ENCODE data around the gene HBA2. TPM values are rescaled to one million over a fixed set of nuclear protein-coding genes. Genes with fewer than 3 reads are reported as not detected.
A peak's percentile ranks its signal among the peaks of the same experiment; 100 is the strongest.

The HBA2 gene
- total and polyA plus RNA-seq, 9 of the 15 experiments (the other 6 are each of a cell fraction or from before 2014, with no cell fraction given), result 40.4 to 853 (median 286) TPM

- TF ChIP-seq E2F4 (CRISPR knock-in tag; IDR thresholded peaks at IDR 0.05; ENCODE audit: low read depth), result no peak
- peak; percentile 95 for TF ChIP-seq ZNF146 (CRISPR knock-in tag; IDR thresholded peaks at IDR 0.05; ENCODE audit: unreplicated experiment)
- TF ChIP-seq RFX1 (IDR thresholded peaks at IDR 0.05), result no peak; the same call in 1 of the 2 replicates
These were observed 27.9 kb upstream of the HBA2 start (continued) for GRCh38 chr16:144797-145252.

- ATAC-seq (no peak), DNase-seq (ENCODE audit: extremely low read depth in 1 of 4, low spot score in 3 of 4) (no peak), FAIRE-seq (no peak)
- Histone ChIP-seq H3K36me3 (ENCODE audit: control insufficient read depth, insufficient read depth, low read length) (no peaks in the 10 kb centered on the region), H3K4me2 (ENCODE audit: insufficient read depth, low read length) (no peak overlapping the region), H3K4me3 (no peak overlapping the region), H3K27ac (ENCODE audit: extremely low read depth, low read depth, low read length) (no peak overlapping the region), H3K27me3 (ENCODE audit: control insufficient read depth in 2 of 2, insufficient read depth in 2 of 2, low read length in 2 of 2) (no peaks in the 10 kb centered on the region), H4K20me1 (replicated peaks; ENCODE audit: control insufficient read depth, insufficient read depth, low read length) (no peaks in the 10 kb centered on the region), H3K79me2 (ENCODE audit: control insufficient read depth, insufficient read depth, low read length) (no peaks in the 10 kb centered on the region), H3K9me3 (replicated peaks; ENCODE audit: control insufficient read depth, insufficient read depth, low read depth, low read length) (no peaks in the 10 kb centered on the region), H2AFZ (ENCODE audit: low read depth, low read length) (no peak overlapping the region), H3K4me1 (replicated peaks in 1 of 2; ENCODE audit: control insufficient read depth in 2 of 2, insufficient read depth in 2 of 2, low read length in 2 of 2) (peaks cover 49 to 52% of the 10 kb centered on the region in 2 experiments), H3K9me1 (ENCODE audit: control insufficient read depth, insufficient read depth, low read length) (no peaks in the 10 kb centered on the region), H3K9ac (ENCODE audit: insufficient read depth in 1 of 2, low read depth in 2 of 2, low read length in 2 of 2) (no peak overlapping the region)
- WGBS (ENCODE audit: insufficient coverage, low coverage, missing lambda C conversion rate), result 86% methylated on average over 2 of the region's 2 CpGs
- CTCF ChIA-PET (ENCODE audit: low intra/inter-chr PET ratio), result no interaction called here
- BruUV-seq (replicated peaks), result no TSS peak
- in situ Hi-C loops (cut with MboI), result no loop called here
- POLR2A ChIA-PET, result no interaction called here
- intact Hi-C loops (cut with micrococcal nuclease), result no loop called here
- no peak for TF ChIP-seq STAG1 (CRISPR knock-in tag; IDR thresholded peaks at IDR 0.05; ENCODE audit: borderline replicate concordance)
- TF ChIP-seq ZNF76 (CRISPR knock-in tag; IDR thresholded peaks at IDR 0.05; ENCODE audit: borderline replicate concordance), result no peak
- TF ChIP-seq PPARD (CRISPR knock-in tag; IDR thresholded peaks at IDR 0.05), result no peak
- TF ChIP-seq SIRT6 (IDR thresholded peaks at IDR 0.05; ENCODE audit: low read depth, low read length), result no peak
- TF ChIP-seq FUS (optimal IDR thresholded peaks at IDR 0.05; ENCODE audit: low read depth, low read length), result no peak
- TF ChIP-seq RERE (CRISPR knock-in tag; IDR thresholded peaks at IDR 0.05; ENCODE audit: borderline replicate concordance), result no peak
- no peak for TF ChIP-seq PHTF2 (CRISPR knock-in tag; IDR thresholded peaks at IDR 0.05)
- TF ChIP-seq FOXM1 (IDR thresholded peaks at IDR 0.05; ENCODE audit: low read depth), result no peak
- no peak for TF ChIP-seq FOXM1 (CRISPR knock-in tag; IDR thresholded peaks at IDR 0.05; ENCODE audit: low read depth)
- TF ChIP-seq, protein P1, sequence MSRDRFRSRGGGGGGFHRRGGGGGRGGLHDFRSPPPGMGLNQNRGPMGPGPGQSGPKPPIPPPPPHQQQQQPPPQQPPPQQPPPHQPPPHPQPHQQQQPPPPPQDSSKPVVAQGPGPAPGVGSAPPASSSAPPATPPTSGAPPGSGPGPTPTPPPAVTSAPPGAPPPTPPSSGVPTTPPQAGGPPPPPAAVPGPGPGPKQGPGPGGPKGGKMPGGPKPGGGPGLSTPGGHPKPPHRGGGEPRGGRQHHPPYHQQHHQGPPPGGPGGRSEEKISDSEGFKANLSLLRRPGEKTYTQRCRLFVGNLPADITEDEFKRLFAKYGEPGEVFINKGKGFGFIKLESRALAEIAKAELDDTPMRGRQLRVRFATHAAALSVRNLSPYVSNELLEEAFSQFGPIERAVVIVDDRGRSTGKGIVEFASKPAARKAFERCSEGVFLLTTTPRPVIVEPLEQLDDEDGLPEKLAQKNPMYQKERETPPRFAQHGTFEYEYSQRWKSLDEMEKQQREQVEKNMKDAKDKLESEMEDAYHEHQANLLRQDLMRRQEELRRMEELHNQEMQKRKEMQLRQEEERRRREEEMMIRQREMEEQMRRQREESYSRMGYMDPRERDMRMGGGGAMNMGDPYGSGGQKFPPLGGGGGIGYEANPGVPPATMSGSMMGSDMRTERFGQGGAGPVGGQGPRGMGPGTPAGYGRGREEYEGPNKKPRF (IDR thresholded peaks at IDR 0.05; ENCODE audit: low read depth, low read length), result no peak
These were observed 26.0 kb upstream of the HBA2 start for GRCh38 chr16:146646-147045.
